Tibial artery (tissue), 4 donors: Measurements from ENCODE around the gene CFAP251.

Experiments
- DNase-seq, 2 donors: peaks; one replicate each; pipeline ENCODE4 v3.0.0-alpha.2; 2019
- H3K27ac ChIP-seq, 2 donors: fragments of 200-600 bp; sonication (generic) in 1 of 2; 1 replicate in 1 of 2; 2 replicates in 1 of 2; pipeline ENCODE4 v1.5.1; 2018 to 2019; ENCODE audit warnings: mild to moderate bottlenecking in 1 of 2
- H3K27me3 ChIP-seq, 2 donors: fragments of 200-600 bp; sonication (generic) in 1 of 2; one replicate each; pipeline versions ENCODE4 v1.5.1 to v1.6.0; 2016 to 2019
- H3K36me3 ChIP-seq, 3 donors: fragments of 200-600 bp; sonication (generic) in 2 of 3; one replicate each; pipeline ENCODE4 v1.5.1; 2016 to 2019; ENCODE audit warnings: mild to moderate bottlenecking in 2 of 3
- H3K4me1 ChIP-seq, 4 donors: fragments of 200-600 bp; sonication (generic) in 2 of 4; 1 replicate in 3 of 4; 2 replicates in 1 of 4; pipeline ENCODE4 v1.5.1; 2016 to 2019
- H3K4me3 ChIP-seq, 2 donors: fragments of 200-600 bp; sonication (generic) in 1 of 2; 1 replicate in 1 of 2; 2 replicates in 1 of 2; pipeline ENCODE4 v1.5.1; 2018 to 2019; ENCODE audit warnings: mild to moderate bottlenecking in 2 of 2
- H3K9me3 ChIP-seq, 3 donors: fragments of 200-600 bp; sonication (generic) in 1 of 3; one replicate each; pipeline ENCODE4 v1.5.1; 2016 to 2019
- intact Hi-C: fragments of 100-400 bp; cut with DNase I; formaldehyde crosslinking; loops from one replicate; pipeline ENCODE4 v1.15.0; 2023; ENCODE audit warnings: low total_unique reads
- TF ChIP-seq, protein P1 (sequence below), 2 experiments: fragments of 200-600 bp in 1 of 2; fragments of 450-650 bp in 1 of 2; IDR thresholded peaks; one replicate each; pipeline ENCODE4 v1.5.1; 2017 to 2019; ENCODE audit warnings: antibody characterized with exemption in 2 of 2, mild to moderate bottlenecking in 1 of 2, moderate library complexity in 1 of 2

Gene CFAP251

DNA sequence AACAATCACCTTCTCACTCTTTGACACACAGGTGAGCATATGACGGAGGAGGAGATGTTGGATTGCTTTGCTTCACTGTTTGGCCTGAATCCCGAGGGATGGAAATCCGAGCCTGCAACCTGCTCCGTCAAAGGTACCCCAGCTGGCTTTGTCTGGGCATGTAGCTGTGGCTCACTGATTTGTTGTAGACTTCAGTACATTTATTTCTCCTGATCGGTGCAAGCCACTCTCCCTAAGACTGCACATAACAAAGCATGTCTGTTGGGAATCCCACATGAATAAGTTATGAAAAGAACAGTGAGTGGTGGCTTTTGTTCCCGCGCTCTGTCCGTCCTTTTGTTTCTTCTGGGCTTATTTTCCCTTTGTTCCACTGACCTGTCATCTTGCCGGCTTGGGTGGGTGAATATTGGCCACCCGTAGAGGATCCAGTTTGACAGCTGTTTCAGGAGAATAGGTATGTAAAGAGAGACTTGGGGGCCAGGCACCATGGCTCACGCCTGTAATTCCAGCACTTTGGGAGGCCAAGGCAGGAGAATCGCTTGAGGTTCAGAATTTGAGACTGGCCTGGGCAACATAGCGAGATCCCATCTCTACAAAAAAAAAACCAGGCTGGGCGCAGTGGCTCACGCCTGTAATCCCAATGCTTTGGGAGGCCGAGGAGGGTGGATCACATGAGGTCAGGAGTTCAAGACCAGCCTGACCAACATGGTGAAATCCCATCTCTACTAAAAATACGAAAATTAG, 83.2 kb downstream of the CFAP251 start:
- H3K27ac ChIP-seq = no peak overlapping the region
- H3K9me3 ChIP-seq = no peaks in the 10 kb centered on the region
- no peaks in the 10 kb centered on the region for H3K36me3 ChIP-seq
- intact Hi-C loops = no loop called here
- H3K4me3 ChIP-seq = no peak overlapping the region
- H3K4me1 ChIP-seq = peaks cover 0 to 27% (median 15%) of the 10 kb centered on the region in 4 donors
- no peak for DNase-seq
- no peaks in the 10 kb centered on the region for H3K27me3 ChIP-seq
- TF ChIP-seq, protein P1, sequence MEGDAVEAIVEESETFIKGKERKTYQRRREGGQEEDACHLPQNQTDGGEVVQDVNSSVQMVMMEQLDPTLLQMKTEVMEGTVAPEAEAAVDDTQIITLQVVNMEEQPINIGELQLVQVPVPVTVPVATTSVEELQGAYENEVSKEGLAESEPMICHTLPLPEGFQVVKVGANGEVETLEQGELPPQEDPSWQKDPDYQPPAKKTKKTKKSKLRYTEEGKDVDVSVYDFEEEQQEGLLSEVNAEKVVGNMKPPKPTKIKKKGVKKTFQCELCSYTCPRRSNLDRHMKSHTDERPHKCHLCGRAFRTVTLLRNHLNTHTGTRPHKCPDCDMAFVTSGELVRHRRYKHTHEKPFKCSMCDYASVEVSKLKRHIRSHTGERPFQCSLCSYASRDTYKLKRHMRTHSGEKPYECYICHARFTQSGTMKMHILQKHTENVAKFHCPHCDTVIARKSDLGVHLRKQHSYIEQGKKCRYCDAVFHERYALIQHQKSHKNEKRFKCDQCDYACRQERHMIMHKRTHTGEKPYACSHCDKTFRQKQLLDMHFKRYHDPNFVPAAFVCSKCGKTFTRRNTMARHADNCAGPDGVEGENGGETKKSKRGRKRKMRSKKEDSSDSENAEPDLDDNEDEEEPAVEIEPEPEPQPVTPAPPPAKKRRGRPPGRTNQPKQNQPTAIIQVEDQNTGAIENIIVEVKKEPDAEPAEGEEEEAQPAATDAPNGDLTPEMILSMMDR (IDR thresholded peaks at IDR 0.05) = no peak

DNA sequence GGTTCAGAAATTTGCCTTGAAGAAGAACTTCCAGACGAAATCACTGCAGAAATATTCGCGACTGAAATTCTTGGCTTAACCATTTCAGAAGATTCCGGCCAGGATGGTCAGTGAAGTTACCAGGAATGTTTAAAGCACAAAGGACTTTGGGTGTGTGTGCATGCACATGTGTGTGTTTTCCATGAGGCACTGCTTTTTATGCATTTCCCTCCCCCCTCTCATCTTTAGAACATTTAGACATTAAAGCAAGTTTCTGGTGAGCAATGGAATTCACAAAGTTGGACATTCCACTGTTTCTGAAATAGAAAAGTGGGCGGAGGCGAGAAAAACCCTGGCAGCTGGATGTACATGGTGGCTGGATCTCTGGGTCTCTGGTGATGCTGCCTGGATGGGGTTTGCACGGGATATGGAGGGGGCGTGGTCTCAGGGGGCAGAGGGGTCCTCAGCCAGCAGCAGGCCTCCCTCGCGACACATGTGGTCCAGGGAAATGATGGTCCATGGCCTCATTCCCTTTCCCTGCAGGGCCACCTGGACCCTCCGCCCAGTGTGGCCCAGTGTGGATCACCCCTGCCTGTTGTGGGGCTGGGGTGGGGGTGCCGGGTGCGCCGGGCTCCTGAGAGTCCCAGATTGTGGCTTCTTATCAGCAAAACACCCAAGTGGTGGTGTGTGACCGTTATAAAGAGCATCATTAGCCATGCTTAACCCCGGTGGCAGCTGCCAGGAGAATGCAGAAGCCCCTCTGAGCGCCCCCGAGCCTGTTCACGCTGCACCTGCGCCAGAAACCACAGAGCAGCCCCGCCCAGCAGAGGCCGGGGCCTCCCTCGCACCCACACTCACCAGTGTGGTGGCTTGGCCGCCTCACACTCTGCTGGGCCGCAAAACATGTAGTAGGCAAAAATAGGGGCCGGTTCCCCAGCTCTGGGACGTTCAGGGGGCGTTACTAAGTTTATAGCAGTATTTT, 85.5 kb downstream of the CFAP251 start:
- DNase-seq = no peak
- H3K27me3 ChIP-seq = no peaks in the 10 kb centered on the region
- H3K4me3 ChIP-seq = peak overlapping the region in 1 of 2 donors; percentile 12
- H3K9me3 ChIP-seq = no peaks in the 10 kb centered on the region
- TF ChIP-seq, protein P1 (IDR thresholded peaks at IDR 0.05) = no peak
- no peaks in the 10 kb centered on the region for H3K36me3 ChIP-seq
- intact Hi-C loops = no loop called here
- H3K4me1 ChIP-seq = peaks cover 0 to 24% (median 13%) of the 10 kb centered on the region in 4 donors
- peak overlapping the region; percentile 66 to 80 for H3K27ac ChIP-seq

DNA sequence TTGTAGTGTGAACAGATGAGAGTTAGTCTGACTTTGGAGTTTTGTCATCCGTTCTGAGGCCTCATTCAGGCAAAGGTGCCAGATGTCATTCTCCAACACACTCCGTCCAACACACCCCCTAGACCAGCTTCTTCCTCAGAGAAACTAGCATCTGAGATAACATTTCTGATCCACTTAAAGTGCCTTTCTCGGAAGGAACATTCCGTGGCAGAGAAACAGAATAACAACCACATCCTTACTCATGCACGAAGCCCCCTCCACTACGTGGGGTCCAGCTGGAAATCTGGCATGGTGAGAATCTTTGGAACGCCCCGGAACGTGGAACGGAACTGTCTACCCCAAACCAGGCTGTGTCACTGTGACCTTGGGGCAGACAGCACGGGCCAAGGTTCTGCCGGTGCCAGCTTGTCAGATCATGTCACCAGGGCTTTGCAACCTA, 86.3 kb downstream of the CFAP251 start:
- intact Hi-C loops = no loop called here
- no peak for DNase-seq
- H3K4me1 ChIP-seq = peaks cover 0 to 24% (median 13%) of the 10 kb centered on the region in 4 donors
- TF ChIP-seq, protein P1 (IDR thresholded peaks at IDR 0.05) = no peak
- no peaks in the 10 kb centered on the region for H3K9me3 ChIP-seq
- no peaks in the 10 kb centered on the region for H3K27me3 ChIP-seq
- no peaks in the 10 kb centered on the region for H3K36me3 ChIP-seq
- H3K27ac ChIP-seq = peak overlapping the region; percentile 66 to 80
- H3K4me3 ChIP-seq = peak overlapping the region in 1 of 2 donors; percentile 12

DNA sequence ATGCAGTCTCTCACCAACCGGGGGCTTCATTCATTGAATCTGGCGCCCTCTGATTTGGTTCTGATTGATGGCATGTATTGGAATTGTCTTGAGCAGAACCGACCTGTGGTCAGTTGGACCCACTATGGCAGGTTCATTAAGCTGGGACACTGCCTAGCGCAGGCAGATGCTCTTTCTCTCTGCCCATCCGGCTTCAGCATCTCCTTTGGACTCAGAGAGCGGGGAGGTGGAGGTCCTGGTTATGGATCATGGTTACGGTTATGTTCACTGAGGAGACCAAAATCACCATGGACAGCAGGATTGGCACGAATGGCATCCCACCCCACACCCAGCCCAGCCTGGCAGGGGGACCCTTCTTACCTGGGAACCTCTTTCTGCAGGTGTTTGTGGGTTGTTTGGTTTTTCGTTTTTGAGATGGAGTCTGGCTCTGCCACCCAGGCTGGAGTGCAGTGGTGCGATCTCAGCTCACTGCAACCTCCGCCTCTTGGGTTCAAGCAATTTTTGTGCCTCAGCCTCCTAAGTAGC, 86.9 kb downstream of the CFAP251 start:
- intact Hi-C loops = no loop called here
- Histone ChIP-seq H3K27me3 (no peaks in the 10 kb centered on the region), H3K9me3 (no peaks in the 10 kb centered on the region), H3K36me3 (no peaks in the 10 kb centered on the region), H3K4me1 (peaks cover 0 to 24% (median 13%) of the 10 kb centered on the region in 4 donors), H3K4me3 (no peak overlapping the region), H3K27ac (peak overlapping the region; percentile 66 to 80)
- no peak for DNase-seq
- TF ChIP-seq, protein P1 (IDR thresholded peaks at IDR 0.05) = no peak

DNA sequence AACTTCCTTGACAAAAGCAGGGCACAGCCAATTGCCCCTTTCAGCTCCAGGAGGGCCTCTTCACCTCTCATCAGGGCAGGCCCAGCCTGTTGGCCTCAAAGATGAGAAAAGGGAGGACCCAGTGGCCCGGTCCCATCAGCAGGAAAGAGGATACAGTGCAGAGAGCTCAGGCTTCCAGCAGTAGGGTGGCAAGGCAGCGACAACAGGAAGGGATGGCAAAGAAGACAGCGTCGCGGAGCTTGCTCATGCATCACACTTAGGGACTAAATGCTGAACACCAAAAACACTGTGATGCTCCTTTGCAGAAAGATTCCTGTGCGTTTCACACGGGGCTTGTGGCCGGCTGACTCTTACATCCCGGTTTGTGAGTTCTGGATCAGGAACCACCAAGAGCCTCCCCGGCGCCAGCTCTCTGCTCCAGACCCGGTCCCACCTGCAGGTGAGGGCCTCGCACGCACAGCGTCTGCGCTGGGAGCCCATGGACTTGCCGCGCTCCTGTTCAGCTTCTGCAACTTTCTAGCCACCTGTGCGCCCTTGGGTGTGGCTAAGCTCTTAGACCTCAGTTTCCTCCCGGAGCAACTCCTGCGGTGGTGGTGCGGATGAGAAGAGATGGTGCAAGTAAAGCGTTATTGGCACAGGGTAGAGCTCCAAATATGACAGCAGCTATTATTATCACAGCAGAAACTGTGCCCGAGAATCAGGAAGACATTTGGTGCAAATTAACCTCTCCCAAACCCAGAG, 88.0 kb downstream of the CFAP251 start:
- no peak overlapping the region for H3K4me3 ChIP-seq
- no peak for DNase-seq
- TF ChIP-seq, protein P1 (IDR thresholded peaks at IDR 0.05) = no peak
- H3K9me3 ChIP-seq = no peaks in the 10 kb centered on the region
- H3K27ac ChIP-seq = no peak overlapping the region
- H3K36me3 ChIP-seq = no peaks in the 10 kb centered on the region
- intact Hi-C loops = no loop called here
- H3K27me3 ChIP-seq = no peaks in the 10 kb centered on the region
- peaks cover 0 to 24% (median 13%) of the 10 kb centered on the region in 4 donors for H3K4me1 ChIP-seq
